Stimulated activated naive CD4-positive, alpha-beta T cell treated with Interleukin-2 at 50 U/mL for 16 hours (primary cell): ENCODE data around the gene GNAI3.
A peak's percentile ranks its signal among the peaks of the same experiment; 100 is the strongest.

Experiments used
- DNase-seq: peaks from one replicate; lab custom pipeline; 2025; lab: John Stamatoyannopoulos, UW

The GNAI3 gene

DNA sequence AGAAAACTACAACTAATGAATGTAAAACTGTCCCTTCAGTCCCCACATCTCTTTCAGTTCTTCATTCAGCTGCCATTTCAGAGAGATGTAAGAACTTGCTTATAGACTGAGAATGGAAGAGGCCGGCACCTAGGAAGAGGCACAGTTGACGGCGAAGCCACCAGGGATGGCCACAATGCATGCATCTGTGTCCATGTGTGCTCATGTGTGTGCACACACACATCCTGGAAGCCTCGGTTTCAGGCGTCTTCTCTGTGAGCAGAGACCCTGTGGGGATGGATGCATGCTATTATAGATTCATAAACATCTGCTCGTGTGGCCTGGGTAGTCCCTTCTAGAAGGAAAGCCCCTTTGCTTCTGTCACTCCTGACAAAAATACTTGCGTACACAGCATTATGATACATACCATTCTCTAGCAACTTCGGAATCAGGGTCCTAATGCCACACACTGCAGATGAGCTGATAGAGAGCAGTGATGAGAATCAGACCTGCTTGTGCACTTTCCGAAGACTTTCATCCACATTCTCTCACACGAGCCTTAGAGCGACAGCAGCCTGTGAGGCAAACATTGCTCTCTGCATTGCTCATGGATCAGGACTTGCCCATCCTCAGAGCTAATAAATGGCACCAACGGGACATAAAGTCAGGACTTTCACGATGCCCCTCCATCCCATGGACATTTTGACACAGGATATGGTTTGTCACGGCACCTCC is 21.2 kb upstream of the GNAI3 start:
- no peak for DNase-seq

DNA sequence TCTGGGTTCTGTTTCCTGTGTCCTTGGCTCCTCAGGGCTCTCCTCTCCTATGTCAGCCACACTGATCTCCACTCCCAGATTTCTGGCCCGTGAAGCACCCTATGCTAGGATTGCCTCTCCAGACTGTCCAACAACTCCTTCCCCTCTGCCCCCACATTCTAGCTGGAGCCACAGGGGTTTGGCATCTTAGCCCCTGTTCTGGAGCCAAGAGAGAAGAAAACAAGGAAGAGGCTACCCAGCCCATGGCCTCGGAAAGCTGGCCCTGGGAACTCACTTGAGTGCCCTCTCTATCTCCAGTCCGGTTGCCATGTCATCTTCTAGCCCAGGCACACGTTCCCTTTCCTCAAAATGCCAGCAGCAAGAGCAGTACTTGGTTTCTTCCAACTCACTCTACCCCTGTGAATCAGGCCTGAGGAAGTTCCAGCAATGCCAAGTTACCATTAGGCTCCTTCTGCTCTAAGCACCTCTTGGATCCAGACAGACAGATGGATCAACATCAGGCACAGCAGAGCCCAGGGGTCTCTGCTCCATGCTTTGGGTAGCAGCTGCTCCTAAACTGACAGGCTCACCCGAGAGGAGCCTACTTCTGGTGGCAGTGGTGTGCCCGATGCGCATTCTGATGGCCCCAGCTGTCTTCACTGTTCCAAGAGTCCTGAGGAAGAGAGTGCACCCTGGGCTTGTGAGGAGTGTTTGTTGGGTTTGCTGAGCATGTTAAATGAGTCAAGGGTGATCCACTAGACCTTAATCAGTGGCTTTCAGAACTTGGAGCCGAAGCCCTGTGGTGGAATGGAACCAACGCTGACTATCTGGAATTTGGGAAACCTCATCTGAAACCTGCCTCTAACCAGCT is 20.3 kb upstream of the GNAI3 start:
- DNase-seq, result no peak

DNA sequence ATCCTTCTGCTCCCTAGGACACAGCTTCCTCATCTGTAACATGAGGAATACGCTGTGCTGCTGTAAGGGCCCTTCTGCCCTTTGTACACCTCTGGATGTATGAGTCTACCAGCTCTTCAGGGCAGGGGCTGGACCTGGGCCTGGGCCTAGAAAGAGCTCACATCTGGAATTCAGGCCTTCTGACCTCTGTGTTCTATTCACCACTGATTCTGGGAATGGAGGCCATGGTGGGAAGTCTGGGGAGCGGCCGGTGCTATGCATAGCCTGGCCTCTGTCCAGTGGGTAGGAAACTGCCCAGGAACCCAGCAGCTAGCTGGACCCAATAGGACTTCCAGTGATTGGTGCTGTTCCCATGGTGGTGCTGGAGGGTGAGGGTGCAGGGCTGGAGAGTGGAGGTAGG is 19.7 kb upstream of the GNAI3 start:
- no peak for DNase-seq

DNA sequence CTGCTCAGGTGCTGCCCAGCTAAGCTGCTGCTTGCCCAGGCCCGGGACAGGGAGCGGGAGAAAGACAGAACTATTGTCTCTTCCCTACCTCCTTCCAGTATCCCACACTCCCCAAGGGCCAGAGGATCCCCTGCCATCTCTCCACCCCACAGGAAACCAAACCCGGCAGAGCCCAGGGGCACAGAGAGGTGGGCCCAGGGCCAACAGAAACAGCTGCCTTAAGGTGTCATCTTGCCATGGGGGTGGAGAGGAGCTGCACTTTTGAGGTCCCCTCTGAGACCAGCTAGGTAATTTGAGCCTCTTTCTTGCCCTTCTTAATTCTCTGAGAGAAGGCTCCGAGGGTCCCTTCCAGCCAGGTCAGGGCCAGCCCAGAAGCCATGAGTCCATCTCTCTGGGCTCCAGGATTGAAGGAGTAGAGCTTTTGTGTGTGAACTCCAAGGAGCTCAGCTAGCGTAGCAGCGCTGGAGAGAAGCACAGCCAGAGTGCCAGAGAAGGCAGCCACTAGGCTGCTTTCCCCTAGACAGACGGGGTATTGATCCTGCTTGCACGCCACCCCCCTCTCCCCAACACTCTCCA is 18.4 kb upstream of the GNAI3 start:
- DNase-seq, result no peak

DNA sequence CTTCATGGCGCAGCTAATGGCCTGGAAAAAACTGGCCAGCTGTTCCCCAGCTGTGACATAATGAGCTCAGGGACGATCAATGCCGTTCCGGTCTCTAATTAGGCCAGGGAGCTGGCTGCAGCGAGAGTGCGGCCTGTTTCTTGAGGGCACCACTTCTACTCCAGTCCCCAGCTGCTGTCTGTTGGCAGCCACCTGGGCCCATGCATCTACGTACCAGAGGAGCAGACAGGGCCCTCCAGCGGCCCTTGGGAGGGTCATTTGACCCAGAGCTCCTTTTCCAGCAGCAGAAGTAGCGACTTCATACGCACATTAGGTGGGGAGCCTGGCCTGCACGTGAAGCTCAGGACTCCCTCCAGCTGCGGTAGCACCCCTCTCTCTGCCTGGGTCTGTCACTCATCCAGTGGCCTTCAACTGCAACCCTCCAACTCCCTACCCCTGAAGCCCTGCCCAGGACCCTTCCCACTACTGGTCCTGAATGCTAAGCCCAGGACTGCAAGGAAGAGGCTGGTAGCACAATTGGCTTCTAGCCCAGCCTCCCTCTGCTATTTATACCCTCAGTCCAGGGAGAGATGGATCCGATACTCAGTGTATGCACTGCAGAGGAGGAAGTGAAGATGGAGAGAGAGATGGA is 17.8 kb upstream of the GNAI3 start:
- no peak for DNase-seq

DNA sequence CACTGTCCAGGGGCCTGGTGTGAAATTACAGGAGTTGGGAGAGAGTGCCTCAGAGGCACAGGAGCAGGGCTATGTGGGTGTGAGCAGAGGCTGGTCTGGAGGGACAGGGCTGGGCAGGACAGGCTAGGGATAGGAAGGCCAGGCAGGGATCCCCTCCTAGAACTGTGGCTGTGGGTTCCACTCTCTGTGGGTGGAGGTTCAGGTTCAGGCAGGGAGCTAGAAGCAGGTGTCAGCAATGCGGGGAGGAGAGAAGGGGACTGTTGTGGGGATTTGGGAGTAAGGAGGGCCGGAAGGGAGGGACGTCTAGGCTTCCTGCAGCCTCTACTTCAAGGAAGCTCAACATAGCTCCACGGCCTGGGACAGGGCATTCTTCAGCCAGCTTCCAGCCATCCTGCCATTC is 17.0 kb upstream of the GNAI3 start:
- DNase-seq, result no peak

DNA sequence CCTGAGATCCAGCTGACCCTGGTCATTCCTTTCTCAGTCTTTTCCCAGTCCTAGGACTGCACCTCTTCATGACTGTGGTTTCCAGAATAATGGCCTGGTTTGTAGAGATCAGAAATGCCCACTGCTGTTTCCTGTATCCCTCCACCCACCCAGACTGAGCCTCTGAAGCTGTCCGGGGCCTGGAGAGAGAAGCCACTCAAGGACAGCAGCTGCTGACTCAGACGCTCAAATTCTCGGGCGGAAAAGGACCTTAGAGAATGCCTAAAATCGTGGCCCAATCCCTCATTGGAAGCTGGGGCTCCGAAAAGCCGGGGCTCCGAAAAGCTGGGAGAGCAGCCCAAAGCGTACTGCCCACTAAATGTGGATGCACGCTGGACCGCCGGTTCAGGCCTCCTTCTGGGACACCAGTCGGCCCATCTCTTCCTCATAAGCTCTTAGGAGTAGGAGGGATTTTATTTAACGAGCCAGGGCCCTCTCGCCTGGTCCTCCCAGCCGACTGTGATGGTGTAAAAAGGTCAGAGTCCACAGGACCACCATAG is 16.5 kb upstream of the GNAI3 start:
- DNase-seq, result no peak

DNA sequence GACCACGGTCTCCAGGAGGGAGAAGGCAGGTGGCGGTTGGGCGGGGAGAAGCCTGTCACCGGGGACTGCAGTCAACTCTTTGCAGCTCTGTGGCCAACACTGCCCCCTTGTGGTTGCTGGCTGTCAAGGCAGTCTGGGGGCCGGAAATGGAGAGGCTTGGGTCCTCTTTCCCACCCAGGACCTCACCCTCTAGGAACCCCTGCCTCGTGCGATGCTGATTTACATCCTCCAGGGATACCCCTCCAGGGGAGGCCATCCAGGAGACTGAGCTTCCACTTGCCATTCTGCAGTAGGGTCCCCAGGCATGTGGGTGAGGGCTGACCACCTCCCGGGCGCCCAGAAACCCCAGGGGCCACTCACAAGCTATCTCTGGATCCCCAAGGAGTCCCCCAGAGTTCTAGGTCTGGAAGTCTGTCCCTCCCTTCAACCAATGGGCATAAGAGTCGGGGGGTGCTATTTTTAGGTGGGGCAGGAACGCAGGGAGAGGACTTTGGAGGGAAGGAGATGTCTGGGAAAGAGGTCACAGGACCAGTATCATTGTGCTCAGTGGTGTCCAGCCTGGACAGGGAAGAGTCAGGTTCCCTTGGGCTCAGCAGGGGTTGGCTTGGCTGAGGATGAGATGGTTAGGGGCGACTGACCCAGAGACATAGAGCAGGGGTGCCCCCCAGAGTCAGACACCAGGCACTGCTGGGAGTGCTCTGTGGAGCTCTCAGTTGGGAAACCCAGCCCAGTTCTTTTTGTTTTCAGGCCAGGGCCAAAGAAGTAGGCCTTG is 15.9 kb upstream of the GNAI3 start:
- peak; percentile 85 for DNase-seq

DNA sequence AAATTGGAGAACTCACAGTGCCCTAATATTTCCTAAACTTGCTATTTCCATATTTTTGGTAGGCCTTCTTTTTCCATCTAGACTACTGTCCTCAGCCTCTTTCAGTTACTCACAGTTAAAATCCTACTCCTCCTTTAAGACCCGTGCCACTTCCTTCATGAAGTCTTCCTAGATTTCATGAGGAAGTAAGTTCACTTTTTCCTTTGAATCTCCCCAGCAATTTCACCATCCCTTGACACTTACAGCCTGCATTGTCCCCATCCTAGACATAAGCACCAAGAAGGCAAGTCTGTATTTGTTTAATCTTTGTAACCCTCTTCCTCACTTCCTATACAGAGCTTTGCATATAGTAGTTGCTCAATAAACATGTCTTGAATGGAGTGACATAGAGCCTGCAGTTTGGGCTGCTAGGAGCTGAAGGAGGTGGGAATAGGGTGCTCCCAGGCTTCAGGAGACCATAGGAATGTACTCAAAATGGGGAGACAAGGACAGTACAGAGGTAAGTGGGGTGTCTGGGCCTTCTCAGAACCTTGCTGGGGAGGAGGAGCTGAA is 14.0 kb upstream of the GNAI3 start:
- DNase-seq, result no peak

DNA sequence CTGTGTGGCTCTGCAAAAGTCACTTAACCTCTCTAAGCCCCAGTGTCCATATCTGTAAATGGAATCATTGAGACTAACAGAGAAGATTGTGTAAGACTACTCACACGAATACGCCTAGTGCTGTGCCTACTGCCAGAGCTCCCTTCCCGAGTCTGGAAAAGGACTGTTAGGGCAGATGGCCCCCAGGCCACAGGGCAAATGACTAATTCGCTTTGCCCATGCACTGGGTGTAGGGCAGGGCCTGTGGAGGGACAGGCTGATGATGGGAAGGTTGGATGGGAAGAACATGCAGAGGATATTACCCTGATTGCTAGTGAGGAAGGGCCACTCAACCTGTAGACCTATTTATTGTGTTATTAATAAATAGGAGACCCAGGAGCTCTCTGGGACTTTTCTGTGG is 12.9 kb upstream of the GNAI3 start:
- DNase-seq, result no peak

DNA sequence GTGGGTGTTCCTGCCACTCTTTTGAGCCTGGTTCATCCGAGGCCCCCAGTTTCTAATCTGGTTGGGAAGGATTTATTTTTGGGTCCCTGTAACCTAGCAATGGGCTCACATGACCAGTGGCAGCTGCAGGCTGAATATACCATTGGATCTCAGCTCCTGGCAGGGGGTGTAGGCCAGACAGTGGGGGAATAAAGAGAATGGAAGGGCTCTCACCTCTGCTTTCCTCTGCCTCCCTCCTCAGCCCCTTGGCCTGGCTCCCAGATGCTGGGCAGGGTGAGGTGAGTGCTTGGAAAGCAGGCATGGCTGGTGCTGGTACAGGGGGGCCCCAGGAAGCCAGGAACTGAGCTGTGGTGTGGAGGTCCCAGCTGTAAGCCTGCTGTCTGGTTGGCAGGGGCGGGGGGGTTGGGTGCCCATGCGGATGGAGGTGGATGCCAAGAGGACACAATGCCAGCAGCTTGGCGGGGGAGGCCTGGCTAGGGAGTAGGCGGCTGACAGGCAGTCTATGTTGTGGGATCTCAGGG is 12.4 kb upstream of the GNAI3 start:
- DNase-seq, result no peak

DNA sequence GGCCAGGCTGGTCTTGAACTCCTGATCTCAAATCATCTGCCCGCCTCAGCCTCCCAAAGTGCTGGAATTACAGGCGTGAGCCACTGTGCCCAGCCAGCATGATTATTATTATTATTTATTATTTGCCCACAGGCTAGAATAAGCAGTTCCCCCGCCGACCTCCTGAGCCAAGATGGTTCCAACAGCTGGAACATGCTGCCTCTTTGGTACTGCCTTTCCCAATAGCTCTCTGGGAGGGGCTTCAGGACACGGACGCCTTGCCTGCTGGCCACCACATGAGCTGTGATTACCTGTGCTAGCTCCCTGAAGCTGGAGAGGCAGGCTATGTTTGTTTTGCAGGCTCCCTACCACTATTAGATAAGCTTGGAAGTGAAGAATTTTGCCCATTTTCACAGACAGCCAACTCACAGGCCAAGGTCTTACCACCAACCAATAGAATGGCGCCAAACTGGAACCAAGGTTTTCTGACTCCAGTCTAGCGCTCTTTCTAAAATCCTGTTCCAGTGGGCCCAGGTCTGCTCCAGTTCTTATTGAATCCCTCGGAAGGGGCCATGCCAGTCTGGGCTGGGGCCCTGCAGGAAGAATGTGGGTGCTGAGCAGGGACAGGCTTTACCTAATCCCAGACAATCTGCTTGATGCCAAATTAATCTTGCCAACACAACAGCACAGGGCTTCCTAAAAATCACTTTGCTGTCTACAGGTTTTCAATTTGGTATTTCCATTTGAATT is 10.8 kb upstream of the GNAI3 start:
- DNase-seq, result no peak

DNA sequence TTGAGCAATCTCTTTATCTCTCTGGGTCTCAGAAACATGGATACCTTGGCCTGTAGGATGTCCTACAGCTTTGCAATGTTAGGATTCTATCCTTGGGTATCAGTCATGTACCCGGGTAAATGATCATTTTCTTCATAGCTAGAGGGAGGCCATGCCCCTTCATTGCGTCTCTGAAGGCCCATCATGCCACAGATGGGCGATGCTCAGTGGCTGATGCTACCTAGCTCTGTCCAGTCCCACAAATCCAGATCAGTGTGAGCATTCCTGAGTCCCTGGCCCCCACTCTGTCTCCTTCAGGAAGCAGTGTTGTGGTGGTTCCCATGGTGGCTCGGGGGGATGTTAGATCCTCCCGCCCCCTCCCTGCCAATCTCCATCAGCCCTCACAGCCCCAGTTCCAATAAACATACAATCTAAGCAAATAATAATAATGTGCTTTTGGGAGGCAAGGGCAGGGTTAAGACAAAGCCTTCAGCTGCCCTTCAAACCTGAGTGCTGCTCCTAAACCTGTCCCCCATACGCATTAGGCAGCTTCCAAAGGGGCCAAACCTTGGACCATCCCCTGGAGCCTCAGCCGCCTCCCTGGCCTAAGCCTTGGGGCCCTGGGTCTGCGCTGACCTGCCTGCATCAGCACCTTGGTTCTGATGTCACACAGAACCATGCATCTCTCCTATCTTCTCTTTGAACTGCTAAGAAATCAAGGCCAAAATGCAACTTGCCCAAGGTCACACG is 9.4 kb upstream of the GNAI3 start:
- no peak for DNase-seq

DNA sequence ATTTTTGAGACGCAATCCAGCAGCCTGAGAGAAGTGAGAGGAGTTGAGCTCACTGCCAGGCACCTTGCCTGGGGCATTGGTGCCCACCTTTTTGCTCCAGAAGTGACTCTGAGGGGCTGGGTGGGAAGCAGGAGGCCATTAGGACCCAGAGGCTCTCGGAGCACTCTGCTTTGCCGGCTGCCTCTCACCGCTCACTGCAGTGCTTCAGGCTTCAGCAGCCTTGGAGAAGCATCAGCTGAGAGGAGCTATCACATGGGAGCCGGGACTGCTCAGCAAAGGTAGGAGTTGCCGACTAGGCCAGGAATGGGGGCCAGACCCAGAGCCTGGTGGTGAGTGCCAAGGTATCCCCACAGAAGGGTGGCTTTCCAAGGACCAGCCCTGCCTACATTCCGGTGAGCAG is 8.7 kb upstream of the GNAI3 start, which contains the start of gene GPR61:
Gene GPR61 (plus strand): TSS at position 197 of the 400 bp plus-strand sequence. CDS start 3,151 bp downstream, outside the sequence.
- no peak for DNase-seq

DNA sequence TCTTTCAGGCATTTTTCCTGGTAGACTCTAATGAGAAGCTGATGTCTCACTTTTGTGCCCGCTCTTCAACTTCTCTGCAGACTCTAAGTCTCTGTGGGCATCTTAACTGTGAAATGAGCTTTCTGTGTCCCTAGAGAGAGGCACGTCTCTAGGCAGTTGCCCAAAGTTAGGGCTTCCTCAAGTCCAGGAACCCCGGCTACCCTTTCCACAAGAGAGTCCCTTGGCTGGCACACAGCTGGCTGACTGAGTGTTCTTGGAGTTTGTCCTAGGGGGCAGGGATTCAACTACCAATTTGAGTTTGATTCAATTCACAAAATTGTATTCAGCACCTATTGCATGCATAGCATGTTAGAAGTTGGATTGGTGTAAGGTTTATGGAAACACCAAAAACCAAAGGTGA is 7.3 kb upstream of the GNAI3 start:
- no peak for DNase-seq

DNA sequence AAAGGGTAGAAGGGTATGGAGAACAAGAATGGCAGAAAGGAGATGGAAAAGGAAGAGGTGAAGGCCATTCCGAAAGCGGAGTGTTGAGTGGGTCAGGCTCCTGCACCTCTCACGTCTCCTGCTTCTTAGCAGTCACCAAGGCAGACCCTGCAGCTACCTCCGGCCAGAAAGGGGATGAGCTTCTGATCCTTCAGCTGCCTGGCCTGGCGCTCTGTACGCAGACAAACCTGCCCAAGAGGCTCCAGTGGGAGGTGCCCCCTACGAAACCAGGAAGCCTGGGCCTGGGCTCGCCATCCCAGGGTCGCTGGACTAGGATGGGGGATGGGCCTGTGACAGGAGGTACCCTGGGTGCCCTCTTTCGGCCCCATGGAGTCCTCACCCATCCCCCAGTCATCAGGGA is 5.8 kb upstream of the GNAI3 start:
- DNase-seq, result no peak

DNA sequence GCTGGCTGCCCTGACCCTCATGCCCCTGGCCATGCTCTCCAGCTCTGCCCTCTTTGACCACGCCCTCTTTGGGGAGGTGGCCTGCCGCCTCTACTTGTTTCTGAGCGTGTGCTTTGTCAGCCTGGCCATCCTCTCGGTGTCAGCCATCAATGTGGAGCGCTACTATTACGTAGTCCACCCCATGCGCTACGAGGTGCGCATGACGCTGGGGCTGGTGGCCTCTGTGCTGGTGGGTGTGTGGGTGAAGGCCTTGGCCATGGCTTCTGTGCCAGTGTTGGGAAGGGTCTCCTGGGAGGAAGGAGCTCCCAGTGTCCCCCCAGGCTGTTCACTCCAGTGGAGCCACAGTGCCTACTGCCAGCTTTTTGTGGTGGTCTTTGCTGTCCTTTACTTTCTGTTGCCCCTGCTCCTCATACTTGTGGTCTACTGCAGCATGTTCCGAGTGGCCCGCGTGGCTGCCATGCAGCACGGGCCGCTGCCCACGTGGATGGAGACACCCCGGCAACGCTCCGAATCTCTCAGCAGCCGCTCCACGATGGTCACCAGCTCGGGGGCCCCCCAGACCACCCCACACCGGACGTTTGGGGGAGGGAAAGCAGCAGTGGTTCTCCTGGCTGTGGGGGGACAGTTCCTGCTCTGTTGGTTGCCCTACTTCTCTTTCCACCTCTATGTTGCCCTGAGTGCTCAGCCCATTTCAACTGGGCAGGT is 5.0 kb upstream of the GNAI3 start:
- DNase-seq, result no peak

DNA sequence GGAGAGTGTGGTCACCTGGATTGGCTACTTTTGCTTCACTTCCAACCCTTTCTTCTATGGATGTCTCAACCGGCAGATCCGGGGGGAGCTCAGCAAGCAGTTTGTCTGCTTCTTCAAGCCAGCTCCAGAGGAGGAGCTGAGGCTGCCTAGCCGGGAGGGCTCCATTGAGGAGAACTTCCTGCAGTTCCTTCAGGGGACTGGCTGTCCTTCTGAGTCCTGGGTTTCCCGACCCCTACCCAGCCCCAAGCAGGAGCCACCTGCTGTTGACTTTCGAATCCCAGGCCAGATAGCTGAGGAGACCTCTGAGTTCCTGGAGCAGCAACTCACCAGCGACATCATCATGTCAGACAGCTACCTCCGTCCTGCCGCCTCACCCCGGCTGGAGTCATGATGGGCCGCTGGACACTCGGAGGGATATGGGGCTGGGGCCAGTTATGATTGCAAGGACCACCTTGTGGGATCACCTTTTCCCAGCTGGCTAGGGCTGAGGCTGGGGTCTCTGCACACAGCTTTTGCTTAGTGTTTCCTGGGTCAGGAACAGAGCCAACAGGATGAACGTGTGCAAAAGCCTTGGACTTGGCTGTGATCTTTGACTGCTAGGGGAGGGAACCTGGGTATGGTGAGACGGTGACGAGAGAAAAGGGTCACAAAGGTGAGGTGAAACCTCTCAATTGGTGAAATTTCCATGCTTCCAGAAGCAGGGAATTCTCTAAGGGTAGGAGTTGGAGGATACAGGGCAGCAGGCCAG is 4.3 kb upstream of the GNAI3 start:
- DNase-seq, result no peak
